ENCODE data around the gene GALNT1.

The GALNT1 gene

DNA sequence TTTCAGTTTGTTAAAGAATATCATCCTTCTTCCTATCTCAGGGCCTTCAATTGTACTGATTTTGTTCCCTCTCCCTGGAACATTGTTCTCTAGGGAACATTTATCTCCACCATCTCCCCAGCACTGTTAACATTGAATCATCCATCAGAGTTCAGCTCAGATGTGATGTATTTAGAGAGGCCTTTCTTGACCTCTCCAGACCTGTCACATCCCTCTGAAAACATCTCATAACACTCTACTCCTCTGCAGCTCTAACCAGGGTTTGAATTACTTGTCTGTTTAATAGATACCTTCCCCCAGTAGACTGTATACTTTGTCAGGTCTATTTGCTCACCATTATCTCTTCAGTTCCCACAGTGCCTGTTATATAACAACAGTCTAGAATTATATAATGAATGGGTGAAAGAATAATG is 98.6 kb downstream of the GALNT1 start:
- DNase-seq: no peak

DNA sequence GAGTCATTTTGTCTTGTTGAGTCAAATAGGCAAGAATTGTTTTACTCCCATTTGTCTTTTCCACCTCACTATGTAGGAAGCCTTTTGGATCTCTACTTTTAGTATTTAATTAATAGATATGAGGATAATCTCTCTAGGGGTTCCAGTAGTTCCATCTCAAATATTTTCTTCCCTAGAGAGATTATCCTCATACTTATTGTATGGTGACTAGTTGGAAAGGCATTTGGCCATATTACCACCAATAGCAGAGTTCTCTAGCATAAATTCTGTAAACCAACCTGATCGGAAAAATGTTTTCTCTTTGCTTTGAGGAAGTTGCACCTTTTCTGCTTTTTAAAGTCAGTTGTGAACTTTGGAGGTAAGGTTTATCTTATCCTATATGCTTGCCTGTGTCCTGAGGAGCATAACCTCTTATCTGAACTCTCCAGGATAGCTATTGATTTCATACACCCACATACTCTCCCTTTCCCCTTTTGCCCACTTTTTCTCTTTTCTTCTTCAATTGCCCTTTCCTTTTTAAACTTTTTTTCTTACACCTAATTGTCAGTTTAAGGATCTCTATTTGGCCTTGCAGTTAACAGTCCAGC is 100.8 kb downstream of the GALNT1 start:
- no peak for DNase-seq

- no peak for DNase-seq
Measured at GRCh38 chr18:35683021-35683420, 101.5 kb downstream of the GALNT1 start.

GRCh38 chr18:35688757-35689156 is 107.2 kb downstream of the GALNT1 start:
- no peak for DNase-seq

DNA sequence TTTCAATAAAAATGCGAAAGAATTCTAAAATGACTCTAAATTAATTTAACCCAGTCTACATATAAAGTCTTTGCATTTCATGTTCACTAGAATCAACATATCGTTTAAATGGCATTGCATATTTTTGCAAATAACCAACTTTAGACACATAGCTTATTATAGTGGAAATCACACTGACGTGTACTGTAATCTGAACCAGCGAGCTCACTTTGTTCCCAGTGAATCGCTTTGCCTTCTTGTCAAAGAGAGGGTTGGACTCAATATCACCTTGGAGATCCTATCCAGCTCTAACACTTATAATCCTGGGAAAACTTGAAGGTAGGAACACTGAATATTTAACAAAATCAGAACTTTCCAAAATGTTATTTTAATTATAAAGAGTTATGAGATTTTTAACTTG is 108.2 kb downstream of the GALNT1 start:
- no peak for DNase-seq

DNA sequence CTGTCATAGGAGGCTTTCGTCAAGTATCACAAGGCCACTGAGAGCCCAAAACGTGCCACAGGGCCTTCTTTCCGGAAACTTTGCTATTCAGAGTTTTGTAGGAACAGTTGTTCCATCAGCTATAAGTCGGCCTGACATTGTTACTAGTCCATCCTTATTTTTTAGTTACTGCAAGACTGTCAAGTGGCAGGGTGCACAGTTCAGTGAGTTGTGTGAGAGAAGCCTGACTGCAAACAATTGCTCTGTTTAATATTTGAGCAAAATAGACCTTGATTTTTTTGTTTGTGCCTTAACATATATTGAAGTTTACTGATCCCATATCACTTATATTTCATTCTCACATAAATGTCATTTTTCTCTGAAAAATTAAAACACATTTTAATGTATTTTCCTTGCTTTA is 110.1 kb downstream of the GALNT1 start:
- DNase-seq: no peak

DNA sequence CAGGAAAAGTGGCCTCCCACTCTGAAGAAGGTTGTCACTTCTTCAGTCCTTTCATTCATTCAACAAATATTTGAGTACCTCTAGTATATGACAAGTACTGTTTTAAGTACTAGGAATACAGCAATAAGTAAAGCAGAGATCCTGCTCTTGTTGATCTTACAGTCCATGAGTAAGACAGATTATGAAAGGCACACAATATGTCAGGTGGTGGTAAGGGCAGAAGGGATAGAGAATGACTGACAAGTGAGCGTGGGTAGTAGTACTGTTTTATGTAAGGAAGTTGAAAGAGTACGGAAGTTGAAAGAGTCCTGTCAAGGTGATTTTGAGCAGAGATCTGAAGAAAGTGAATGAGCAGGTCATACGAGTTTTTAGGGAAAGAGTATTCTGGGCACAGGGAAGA is 111.3 kb downstream of the GALNT1 start:
- DNase-seq: no peak

GRCh38 chr18:35693829-35694228 is 112.3 kb downstream of the GALNT1 start:
- peak in 3 of 4 experiments; percentile 5 to 25 (median 14) for DNase-seq

DNA sequence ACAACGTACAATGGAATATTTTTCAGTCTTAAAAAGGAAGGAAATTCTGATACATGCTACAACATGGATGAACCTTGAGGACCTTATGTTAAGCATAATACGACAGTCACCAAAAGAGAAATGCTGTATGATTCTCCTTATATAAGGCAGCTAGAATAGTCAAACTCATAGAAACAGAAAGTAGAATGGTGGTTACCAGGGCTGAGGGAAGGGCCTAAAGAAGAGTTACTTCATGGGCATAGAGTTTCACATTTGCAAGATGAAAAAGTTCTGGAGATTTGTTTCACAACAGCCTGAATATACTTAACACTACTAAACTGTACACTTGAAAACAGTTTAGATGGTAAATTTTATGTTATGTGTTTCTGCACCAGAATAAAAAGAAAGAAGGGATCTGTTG is 113.3 kb downstream of the GALNT1 start:
- no peak for DNase-seq

DNA sequence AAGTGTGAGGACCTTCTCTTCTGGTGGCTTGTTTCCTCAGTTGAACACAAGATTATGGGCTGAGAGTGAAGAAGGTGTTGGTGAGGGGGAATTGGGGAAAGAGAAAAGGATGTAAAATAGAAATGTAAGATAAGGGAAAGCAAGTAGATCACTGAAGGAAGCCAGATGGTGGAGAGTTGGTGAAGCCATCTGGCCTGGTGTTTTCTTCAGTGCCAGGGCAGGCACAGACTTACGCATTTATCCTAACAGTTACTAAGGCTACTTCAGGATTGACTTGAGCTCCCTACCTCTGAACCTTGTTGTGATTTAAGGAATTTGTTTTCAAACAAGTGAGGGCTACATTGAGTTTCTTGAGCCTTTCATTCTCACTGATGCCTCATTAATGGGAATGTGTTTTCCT is 113.8 kb downstream of the GALNT1 start:
- no peak for DNase-seq

- no peak for DNase-seq
Measured at GRCh38 chr18:35695803-35696202, 114.3 kb downstream of the GALNT1 start.

- no peak for DNase-seq
Measured at GRCh38 chr18:35696307-35696706, 114.8 kb downstream of the GALNT1 start.

- DNase-seq: no peak
Measured at GRCh38 chr18:35697869-35698268, 116.3 kb downstream of the GALNT1 start.

GRCh38 chr18:35703043-35703688 is 121.6 kb downstream of the GALNT1 start:
- DNase-seq: no peak

- DNase-seq: no peak
Measured at GRCh38 chr18:35705988-35706387, 124.4 kb downstream of the GALNT1 start.

GRCh38 chr18:35707247-35707646 is 125.7 kb downstream of the GALNT1 start:
- no peak for DNase-seq

DNA sequence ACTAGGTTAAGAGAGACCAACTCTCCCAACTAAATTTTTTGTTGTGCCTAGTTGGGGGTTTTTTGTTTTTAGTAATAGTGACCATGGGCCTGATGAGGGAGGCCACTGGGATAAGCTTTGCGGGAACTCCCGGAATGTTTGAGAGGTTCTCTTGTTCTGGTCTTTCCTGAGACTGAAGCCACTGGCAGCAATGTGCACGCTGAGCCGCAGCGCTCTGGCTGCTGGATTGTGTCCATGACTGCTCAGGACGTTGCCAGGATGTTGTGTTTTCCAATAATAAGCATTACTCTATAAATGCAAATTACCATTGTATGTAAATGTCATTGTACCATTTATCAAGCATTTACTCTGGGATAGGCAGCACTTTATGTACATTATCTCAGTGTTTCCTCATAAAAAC is 126.1 kb downstream of the GALNT1 start:
- DNase-seq: no peak

DNA sequence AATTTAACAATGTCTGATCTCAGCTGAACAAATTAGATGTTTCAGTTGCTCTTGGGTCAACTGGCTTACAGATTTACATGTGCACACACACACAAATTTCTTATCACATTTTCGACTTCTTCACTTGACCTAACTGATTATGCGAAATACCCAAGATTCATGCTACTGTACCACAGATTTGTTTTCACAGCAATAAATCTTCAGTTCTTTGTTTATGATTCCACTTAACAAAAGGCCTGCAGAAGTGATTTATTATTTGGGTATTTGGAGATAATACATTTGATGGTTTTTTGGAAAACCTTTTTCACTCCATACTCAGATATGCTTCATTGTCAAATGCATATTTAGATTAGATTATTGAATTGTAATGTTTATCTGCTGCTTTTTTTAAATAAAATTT is 129.0 kb downstream of the GALNT1 start:
- DNase-seq: no peak

DNA sequence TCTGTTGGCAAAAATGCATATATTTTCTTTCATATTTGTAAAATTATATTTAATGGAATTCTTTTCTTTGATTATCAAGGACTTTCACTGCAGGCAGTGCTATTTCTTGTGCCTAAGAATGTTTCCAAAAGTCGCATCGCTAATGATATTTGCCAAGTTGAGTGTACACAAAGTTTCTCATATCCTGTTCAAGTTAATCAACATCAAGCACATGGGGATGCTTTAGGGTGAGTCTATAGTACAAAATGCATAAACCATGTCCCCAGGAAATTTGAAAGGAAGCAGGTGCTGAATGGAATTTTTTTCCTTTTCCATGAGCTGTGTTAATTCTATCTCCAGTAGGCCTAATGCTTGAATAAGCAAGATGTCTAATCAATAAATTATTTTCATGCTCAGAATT is 129.7 kb downstream of the GALNT1 start:
- no peak for DNase-seq

GRCh38 chr18:35713545-35713944 is 132.0 kb downstream of the GALNT1 start:
- DNase-seq: no peak

GRCh38 chr18:35714539-35714938 is 133.0 kb downstream of the GALNT1 start:
- no peak for DNase-seq

DNA sequence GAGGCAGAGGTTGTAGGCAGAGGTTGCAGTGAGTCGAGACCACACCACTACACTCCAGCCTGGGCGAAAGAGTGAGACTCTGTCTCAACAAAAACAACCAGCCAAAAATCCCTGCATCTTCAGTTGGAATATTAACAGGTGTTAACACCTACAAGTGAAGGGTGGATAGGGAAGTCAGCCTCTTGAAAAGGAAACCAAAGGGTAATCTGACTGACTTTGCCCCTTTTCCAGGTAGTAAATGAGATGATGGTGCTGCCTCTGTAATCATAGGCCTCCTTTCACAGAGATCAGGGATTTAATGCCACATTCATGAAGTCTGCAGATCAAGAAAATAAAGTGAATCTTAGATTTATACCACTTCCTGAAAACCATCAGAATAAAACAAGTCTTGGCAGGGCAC is 133.6 kb downstream of the GALNT1 start:
- DNase-seq: no peak

GRCh38 chr18:35716169-35716831 is 134.8 kb downstream of the GALNT1 start:
- DNase-seq: peak in 2 of 4 experiments; percentile 21 to 26

DNA sequence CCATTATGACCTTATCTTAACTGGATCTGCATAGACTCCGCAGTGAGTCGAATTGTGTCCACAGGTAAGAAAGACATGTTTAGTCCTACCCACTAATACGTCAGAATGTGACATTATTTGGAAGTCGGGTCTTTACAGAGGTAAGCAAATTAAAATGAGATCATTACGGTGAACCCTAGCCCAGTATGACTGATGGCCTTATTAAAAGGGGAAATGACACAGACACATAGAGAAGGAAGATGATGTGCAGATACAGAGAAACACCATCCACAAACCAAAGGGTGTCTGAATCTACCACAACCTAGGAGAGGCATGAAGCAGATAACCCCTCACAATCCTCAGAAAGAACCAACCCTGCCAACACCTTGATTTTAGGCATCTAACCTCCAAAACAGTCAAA is 135.6 kb downstream of the GALNT1 start:
- DNase-seq: peak in 2 of 4 experiments; percentile 7 to 15

Data from suppressor macrophage (primary cell).